Psoas muscle (tissue), 8 donors: ENCODE measurements around the gene SELENOI. TPM values are rescaled to one million over a fixed set of nuclear protein-coding genes. Genes with fewer than 3 reads are reported as not detected.
A peak's percentile ranks its signal among the peaks of the same experiment; 100 is the strongest.
"Not testable (repeated sequence)": the region's sequence is repeated elsewhere in the genome, so short reads cannot be mapped to it uniquely, and the experiment has no call there.

Experiments
- ATAC-seq, 4 donors: fragments of 200-7000 bp; cut with Tn5 transposase; one replicate each; pipeline ENCODE4 v1.9.1; 2020; ENCODE audit warnings: moderate library complexity in 3 of 4, mild to moderate bottlenecking in 2 of 4
- DNase-seq, 2 donors: peaks; one replicate each; pipeline ENCODE4 v3.0.0-alpha.2; 2020
- H3K27ac ChIP-seq: fragments of 200-600 bp; one replicate; pipeline ENCODE4 v1.8.0; 2022
- H3K27me3 ChIP-seq, 3 donors: fragments of 200-600 bp in 1 of 3; one replicate each; pipeline versions ENCODE4 v1.6.1 to v1.8.0; 2013 to 2022; ENCODE audit warnings: low read length in 2 of 3, mild to moderate bottlenecking in 2 of 3, moderate library complexity in 1 of 3; ENCODE audit not compliant: insufficient read depth in 3 of 3
- H3K36me3 ChIP-seq, 2 donors: fragments of 200-600 bp in 1 of 2; one replicate each; pipeline versions ENCODE4 v1.6.1 to v1.8.0; 2013 to 2022; ENCODE audit warnings: low read depth in 1 of 2, mild to moderate bottlenecking in 1 of 2, moderate library complexity in 1 of 2; ENCODE audit not compliant: insufficient read depth in 1 of 2
- H3K4me1 ChIP-seq: fragments of 200-600 bp; one replicate; pipeline ENCODE4 v1.8.0; 2022
- H3K4me3 ChIP-seq: fragments of 200-600 bp; one replicate; pipeline ENCODE4 v1.8.0; 2022; ENCODE audit warnings: mild to moderate bottlenecking
- H3K9me3 ChIP-seq: fragments of 200-600 bp; one replicate; pipeline ENCODE4 v1.8.0; 2022
- CTCF ChIP-seq: fragments of 200-600 bp; IDR thresholded peaks from one replicate; pipeline ENCODE4 v1.8.0; 2022; ENCODE audit warnings: antibody characterized with exemption
- WGBS, 3 donors: extraction: QIAGEN DNeasy Blood & Tissue Kit; methylation state at CpG; one replicate each; pipeline versions ENCODE4 v1.1.6 to v1.1.7; 2013; 5-methylcytosine and 5-hydroxymethylcytosine counted together
- intact Hi-C, 2 donors: fragments of 100-400 bp; cut with DNase I; formaldehyde crosslinking; loops; one replicate each; pipeline versions ENCODE4 v1.11.0 to v1.14.2; 2022
- polyA plus RNA-seq, 3 donors: library from polyadenylated mRNA; stranded (reverse); fragments of 200-250 nt; gene quantifications; one replicate each; pipeline ENCODE4 v1.2.3, GENCODE V29; 2013
- total RNA-seq, 4 donors: library from RNA; stranded (reverse); fragmentation: NEBNext Ultra II Directional in 2 of 4; extraction: Animal tissue kit (Norgen Biotek cat#: 25700) in 2 of 4; gene quantifications; one replicate each; pipeline versions ENCODE4 v1.2.1 to v1.2.4, GENCODE V29; 2021 to 2023
- donor health status: healthy with polysubstance abuse.
- donor health status: DM: no; HTN: no; CAD: no; lungs with moderate emphysema.
- donor health status: Bipolar disorder and iron deficiency.
- donor health status: healthy.
- donor health status: DM: yes; HTN: yes; CAD: no.
- donor health status: DM: no; HTN: no; CAD: no.
- donor health status: DM: no; HTN: no; CAD: no.
- donor health status: DM: yes; HTN: yes; CAD: no.

The SELENOI gene
- total and polyA plus RNA-seq, 7 donors: 3.7 to 40.5 (median 15.7) TPM

- H3K36me3 ChIP-seq: no peaks in the 10 kb centered on the region
- ATAC-seq (peak in 1 of 4 donors; percentile 28), DNase-seq (no peak)
- H3K27me3 ChIP-seq: no peaks in the 10 kb centered on the region
- no peak for TF ChIP-seq CTCF
- H3K4me3 ChIP-seq: peak overlapping the region; percentile 27
- intact Hi-C loops: loop anchor here in 1 of 2 donors (10.0 kb wide), 1 partner anchor 105 kb away; no protein-coding TSS in a partner anchor
- no peak overlapping the region for H3K27ac ChIP-seq
- peaks cover 35% of the 10 kb centered on the region for H3K4me1 ChIP-seq
- 66 to 71% (median 67%) methylated on average over 4 of the region's 4 CpGs for WGBS, 3 donors
- H3K9me3 ChIP-seq: no peaks in the 10 kb centered on the region
These were observed 14.0 kb downstream of the SELENOI start for GRCh38 chr2:26359886-26360473.

GRCh38 chr2:26363323-26363722, 17.4 kb downstream of the SELENOI start:
- DNase-seq (no peak), ATAC-seq (no peak)
- intact Hi-C loops: no loop called here

GRCh38 chr2:26363958-26364357, 18.0 kb downstream of the SELENOI start:
- H3K27me3 ChIP-seq: no peaks in the 10 kb centered on the region
- intact Hi-C loops: no loop called here
- peaks cover 3 to 37% of the 10 kb centered on the region in 2 donors for H3K36me3 ChIP-seq
- no peak overlapping the region for H3K27ac ChIP-seq
- no peaks in the 10 kb centered on the region for H3K9me3 ChIP-seq
- ATAC-seq (no peak), DNase-seq (no peak)
- H3K4me1 ChIP-seq: peaks cover 15% of the 10 kb centered on the region
- WGBS, 3 donors: 71 to 98% (median 97%) methylated on average over 3 of the region's 3 CpGs
- no peak overlapping the region for H3K4me3 ChIP-seq
- TF ChIP-seq CTCF: no peak

More at GRCh38 chr2:26363323-26363722, 17.4 kb downstream of the SELENOI start:
- Histone ChIP-seq H3K9me3 (no peaks in the 10 kb centered on the region), H3K4me3 (no peak overlapping the region), H3K36me3 (peaks cover 3 to 31% of the 10 kb centered on the region in 2 donors), H3K27ac (no peak overlapping the region), H3K4me1 (peaks cover 15% of the 10 kb centered on the region), H3K27me3 (no peaks in the 10 kb centered on the region)
- no peak for TF ChIP-seq CTCF
- 88 to 90% (median 89%) methylated on average over 4 of the region's 4 CpGs for WGBS, 3 donors

- intact Hi-C loops: no loop called here
- no peaks in the 10 kb centered on the region for H3K9me3 ChIP-seq
- DNase-seq (no peak), ATAC-seq (no peak)
- WGBS, 3 donors: 93 to 95% (median 93%) methylated on average over 4 of the region's 4 CpGs
- H3K27ac ChIP-seq: no peak overlapping the region
- H3K4me1 ChIP-seq: peaks cover 9% of the 10 kb centered on the region
- H3K36me3 ChIP-seq: peaks cover 3 to 44% of the 10 kb centered on the region in 2 donors
- TF ChIP-seq CTCF: no peak
- no peaks in the 10 kb centered on the region for H3K27me3 ChIP-seq
- no peak overlapping the region for H3K4me3 ChIP-seq
These were observed 18.7 kb downstream of the SELENOI start for GRCh38 chr2:26364669-26365068.

- H3K36me3 ChIP-seq: peaks cover 3 to 48% of the 10 kb centered on the region in 2 donors
- no peaks in the 10 kb centered on the region for H3K27me3 ChIP-seq
- ATAC-seq (no peak), DNase-seq (no peak)
- no peak overlapping the region for H3K4me3 ChIP-seq
- no peak overlapping the region for H3K27ac ChIP-seq
- 92 to 93% (median 93%) methylated on average over 5 of the region's 5 CpGs for WGBS, 3 donors
- intact Hi-C loops: no loop called here
- H3K9me3 ChIP-seq: no peaks in the 10 kb centered on the region
- H3K4me1 ChIP-seq: no peaks in the 10 kb centered on the region
- TF ChIP-seq CTCF: no peak
These were observed 21.0 kb downstream of the SELENOI start for GRCh38 chr2:26366957-26367356.

- DNase-seq, intact Hi-C loops, H3K27me3 ChIP-seq, H3K4me3 ChIP-seq, H3K27ac ChIP-seq, ATAC-seq, H3K4me1 ChIP-seq, H3K9me3 ChIP-seq: not testable (repeated sequence)
- peaks cover 3 to 75% of the 10 kb centered on the region in 2 donors for H3K36me3 ChIP-seq
- WGBS, 3 donors: 36 to 63% (median 50%) methylated on average over 2 of the region's 2 CpGs
These were observed 23.7 kb downstream of the SELENOI start for GRCh38 chr2:26369664-26370063.

GRCh38 chr2:26370909-26371308, 25.0 kb downstream of the SELENOI start:
- H3K4me3 ChIP-seq, H3K9me3 ChIP-seq, H3K27ac ChIP-seq, H3K4me1 ChIP-seq, H3K27me3 ChIP-seq, DNase-seq, intact Hi-C loops, ATAC-seq: not testable (repeated sequence)
- peaks cover 3 to 80% of the 10 kb centered on the region in 2 donors for H3K36me3 ChIP-seq
- WGBS, 3 donors: 90 to 91% methylated on average over 6 to 17 of the region's 31 CpGs; no CpG with 5 or more reads in 1 of the 3 donors
